Measurements from ENCODE around the gene RAG2.
"Not testable (repeated sequence)": the region's sequence is repeated elsewhere in the genome, so short reads cannot be mapped to it uniquely, and the experiment has no call there.

Gene RAG2

DNA sequence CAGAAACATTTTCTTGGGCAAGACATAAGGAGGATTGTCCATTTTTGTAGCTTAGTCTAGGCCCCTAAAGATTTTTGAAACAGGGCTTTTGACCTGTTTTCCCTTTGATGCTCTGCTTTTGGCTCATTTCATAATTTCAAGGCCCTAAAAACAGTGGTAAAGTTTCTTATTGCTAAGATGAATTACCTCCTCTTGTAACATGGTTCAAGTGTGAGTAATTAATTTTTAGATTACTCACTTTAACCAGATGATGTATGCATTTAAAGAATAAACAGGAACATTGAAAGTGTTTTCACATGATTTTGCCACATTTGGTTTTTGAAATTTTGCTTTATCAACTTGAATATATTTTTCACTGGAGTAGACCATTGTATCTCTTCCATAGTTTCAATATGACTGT is 1.2 kb downstream of the RAG2 start:
- no peak for DNase-seq

GRCh38 chr11:36594316-36594989 is 3.6 kb downstream of the RAG2 start, which contains the start of gene IFTAP:
Gene IFTAP (plus strand): TSS chr11:36594502. CDS start chr11:36610104, 15,602 bp downstream.
- DNase-seq, result no peak

DNA sequence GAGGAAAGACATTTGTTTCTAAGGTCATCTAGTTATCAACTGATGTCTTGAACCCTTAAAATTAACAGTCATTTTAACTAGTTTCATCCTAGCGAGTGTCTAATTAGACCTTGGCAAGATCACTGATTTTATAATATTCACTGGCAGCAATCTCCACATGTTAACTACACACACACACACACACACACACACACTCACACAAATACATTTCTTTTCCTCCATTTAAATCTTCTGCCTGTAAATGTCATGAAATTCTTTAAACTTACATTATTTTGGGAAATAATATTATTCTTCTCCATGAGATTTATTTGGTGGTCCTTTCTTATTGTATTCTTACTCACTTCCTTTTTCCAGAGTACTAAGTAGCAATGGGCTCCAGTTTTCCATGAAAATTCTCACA is 6.6 kb downstream of the RAG2 start:
- no peak for DNase-seq

DNA sequence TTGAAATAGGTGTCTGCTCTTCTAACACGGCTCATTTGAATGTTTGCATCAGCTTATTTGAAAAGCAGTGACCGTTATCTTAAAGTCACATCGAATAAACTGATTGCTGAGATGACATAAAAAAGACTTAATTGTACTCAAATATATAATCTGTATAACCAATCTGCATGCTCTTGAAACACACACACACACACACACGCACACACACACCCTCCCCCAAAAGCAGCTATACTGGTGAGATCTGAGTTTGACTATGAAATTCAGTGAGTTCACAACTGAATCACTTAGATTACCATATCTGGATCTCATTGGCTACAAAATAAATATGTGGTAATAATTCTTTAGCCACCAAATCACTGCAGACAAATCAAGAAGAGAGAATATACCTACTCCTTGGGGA is 7.5 kb downstream of the RAG2 start:
- DNase-seq, result no peak

DNA sequence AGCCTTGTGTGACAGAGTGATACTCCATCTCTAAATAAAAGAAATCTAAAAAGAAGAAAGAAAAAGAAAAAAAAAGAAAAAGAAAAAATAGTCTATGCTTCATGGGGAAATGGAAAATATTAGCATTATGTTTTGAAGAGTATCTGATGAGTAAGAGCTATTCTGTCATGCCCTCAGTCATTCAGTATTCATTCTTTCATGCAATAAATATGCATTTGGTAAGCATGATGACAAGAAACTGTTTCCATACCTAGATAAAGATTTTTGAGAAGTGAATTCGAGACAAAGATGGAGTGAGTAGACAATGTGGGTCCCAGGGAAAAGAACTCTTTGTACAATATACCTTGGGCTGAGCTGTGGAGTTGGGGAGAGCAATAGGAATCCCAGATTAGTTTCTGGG is 9.9 kb downstream of the RAG2 start:
- no peak for DNase-seq

- no peak for DNase-seq
These were observed 11.5 kb downstream of the RAG2 start for GRCh38 chr11:36586543-36586942.

DNA sequence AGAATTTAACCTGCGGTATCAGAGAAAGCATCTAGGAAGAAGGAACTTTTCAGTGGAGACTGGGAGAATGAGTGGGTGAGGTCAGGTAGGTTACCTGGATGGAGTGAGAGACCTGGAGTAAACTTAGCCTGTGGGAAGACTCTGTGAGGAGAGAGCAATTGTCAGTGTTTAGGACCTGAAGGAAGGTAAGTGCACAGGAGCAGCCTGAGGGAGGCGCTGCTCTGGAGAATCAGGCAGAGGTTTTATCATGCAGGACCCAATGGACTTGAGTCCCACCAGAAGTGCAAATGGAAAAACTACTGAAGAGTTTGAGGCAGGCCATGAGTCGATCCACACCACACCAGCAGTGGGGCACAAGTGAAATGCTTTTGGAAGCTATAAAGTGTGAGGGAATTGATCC is 14.4 kb downstream of the RAG2 start:
- DNase-seq, result no peak

GRCh38 chr11:36581536-36581935 is 16.5 kb downstream of the RAG2 start:
- no peak for DNase-seq

GRCh38 chr11:36578458-36578857 is 19.6 kb downstream of the RAG2 start:
- DNase-seq, result no peak

GRCh38 chr11:36577859-36578258 is 20.2 kb downstream of the RAG2 start:
- DNase-seq, result no peak

- DNase-seq, result no peak
These were observed 20.7 kb downstream of the RAG2 start for GRCh38 chr11:36577373-36577772.

GRCh38 chr11:36574486-36574885 is 23.6 kb downstream of the RAG2 start:
- no peak for DNase-seq

DNA sequence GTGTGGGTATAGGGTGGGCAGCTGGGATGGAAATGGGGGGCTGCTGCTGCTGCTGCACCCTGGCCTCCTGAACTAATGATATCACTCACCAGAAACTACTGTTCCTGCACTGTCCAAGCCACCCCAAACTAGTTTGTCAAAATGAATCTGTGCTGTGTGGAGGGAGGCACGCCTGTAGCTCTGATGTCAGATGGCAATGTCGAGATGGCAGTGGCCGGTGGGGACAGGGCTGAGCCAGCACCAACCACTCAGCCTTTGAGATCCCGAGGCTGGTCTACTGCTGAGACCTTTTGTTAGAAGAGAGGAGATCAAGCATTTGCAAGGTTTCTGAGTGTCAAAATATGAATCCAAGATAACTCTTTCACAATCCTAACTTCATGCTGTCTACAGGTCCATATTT is 28.9 kb downstream of the RAG2 start:
- DNase-seq, result no peak

DNA sequence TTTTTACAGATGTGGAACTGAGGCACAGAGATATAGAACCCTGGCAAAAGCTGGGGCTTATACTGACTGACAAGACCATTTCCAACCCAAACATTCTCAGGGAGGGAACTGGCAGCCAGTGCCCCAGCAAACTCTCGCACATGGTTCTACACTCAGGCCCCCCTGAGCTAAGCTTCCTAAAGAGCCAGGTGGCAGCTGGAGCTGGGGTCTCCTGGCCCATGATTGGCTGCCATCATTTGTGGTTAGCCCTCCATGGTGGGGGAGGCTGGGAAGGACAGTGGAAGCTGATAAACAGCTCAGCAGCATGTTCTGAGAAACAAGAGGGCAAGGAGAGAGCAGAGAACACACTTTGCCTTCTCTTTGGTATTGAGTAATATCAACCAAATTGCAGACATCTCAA is 30.3 kb downstream of the RAG2 start, which contains the start of gene RAG1:
RAG1 (plus strand) TSS at position 314 of the 400 bp plus-strand sequence. CDS start 5,298 bp downstream, outside the sequence.
- no peak for DNase-seq

GRCh38 chr11:36566407-36567053 is 31.5 kb downstream of the RAG2 start:
- no peak for DNase-seq

GRCh38 chr11:36565031-36565610 is 32.9 kb downstream of the RAG2 start:
- no peak for DNase-seq

- peak; percentile 12 for DNase-seq
These were observed 33.5 kb downstream of the RAG2 start for GRCh38 chr11:36564376-36565030.

DNA sequence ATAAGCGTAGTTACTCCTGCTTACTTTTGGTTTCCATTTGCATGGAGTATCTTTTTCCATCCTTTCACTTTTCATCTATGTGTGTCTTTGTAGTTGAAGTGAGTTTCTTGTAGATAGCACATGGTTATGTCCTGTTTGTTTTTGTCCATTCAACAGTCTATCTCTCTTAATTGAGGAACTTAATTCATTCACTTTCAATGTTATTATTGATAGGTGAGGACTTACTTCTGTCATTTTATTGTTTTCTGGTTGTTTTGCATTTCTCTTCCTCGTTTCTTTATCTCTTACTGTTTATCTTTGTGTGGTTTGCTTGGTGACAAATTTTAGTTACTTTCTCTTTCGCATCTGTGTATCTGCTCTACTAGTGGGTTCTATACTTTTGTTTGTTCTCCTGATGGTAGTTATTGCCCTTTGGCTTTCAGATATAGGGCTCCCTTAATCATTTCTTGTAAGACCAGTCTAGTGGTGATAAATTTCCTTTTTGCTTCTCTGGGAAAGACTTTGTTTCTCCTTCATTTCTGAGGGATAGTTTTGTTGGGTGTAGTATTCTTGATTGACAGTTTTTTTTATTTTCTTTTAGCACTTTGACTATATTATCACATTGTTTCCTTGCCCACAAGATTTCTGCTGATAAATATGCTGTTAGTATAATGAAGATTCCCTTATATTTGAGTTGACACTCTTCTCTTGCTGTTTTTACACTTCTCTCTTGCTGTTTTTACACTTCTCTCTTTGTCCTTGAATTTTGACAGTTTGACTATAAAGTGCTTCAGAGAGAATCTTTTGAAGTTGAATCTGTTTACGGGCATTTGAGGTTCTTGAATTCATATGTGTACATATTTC is 39.2 kb downstream of the RAG2 start:
- DNase-seq, result no peak

DNA sequence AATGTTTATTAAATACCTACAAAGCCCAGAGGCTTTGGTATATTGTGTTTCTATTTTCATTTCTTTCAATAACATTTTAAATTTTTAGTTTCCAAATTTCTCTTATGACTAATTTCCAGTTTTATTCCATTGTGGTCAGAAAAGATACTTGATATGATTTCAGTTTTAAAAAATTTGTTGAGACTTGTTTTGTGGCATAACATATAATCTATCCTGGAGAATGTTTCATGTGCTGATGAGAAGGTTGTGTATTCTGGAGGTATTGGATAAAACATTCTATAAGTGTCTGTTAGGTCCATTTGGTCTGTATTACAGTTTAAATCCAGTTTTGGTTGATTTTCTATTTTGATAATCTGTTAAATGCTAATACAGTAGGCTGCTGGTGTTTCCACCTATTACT is 40.0 kb downstream of the RAG2 start:
- DNase-seq, result no peak

DNA sequence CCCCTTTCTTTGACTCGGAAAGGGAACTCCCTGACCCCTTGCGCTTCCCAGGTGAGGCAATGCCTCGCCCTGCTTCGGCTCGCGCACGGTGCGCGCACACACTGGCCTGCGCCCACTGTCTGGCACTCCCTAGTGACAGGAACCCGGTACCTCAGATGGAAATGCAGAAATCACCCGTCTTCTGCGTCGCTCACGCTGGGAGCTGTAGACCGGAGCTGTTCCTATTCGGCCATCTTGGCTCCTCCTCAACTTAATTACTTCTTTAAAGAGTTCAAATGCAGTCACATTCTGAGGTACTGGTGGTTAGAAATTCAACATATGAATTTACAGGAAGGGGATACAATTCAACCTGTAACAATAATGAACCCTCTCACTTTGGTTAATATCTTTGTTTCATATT is 40.6 kb downstream of the RAG2 start:
- not testable (repeated sequence) for DNase-seq

DNA sequence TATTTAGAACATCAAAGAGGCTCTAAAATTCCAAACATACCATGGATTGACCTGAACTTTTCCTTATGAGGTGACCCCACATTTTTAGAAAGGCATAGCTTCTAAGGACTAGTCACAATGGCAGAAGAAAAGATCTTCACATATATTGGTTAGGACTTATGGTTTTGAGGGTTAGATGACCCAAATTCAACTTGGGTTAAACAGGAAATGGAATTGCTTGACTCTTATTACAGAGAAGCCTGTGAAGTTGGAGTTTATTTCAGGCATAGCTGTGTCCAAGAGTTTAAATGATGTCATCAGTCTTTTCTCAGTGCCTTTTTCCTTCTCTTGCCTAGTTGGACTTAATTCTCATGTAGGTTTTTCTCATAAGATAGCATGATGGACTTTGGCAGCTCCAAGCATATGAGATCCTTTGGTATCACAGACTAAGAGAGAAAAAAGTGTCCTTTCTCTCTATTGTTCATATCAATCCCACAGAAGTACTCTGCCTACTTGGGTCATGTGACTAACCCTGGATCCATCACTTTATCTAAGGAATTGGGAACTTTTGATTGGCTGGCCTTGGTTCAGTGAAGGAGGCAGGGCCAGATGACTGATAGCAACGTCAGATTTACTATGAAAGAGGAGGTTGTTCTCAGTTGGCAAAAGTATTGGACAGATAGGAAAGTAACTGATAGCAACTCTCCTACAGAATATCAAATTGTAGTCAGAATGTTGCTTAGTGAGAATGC is 47.5 kb downstream of the RAG2 start:
- DNase-seq, result no peak
